HepG2 (cell line): ENCODE data around the gene LRR1. TPM values are rescaled to one million over a fixed set of nuclear protein-coding genes. Genes with fewer than 3 reads are reported as not detected.

Experiments
- CBX1 ChIP-seq: IDR thresholded peaks from one replicate; pipeline ENCODE4 v1.6.1; 2016; ENCODE audit warnings: antibody characterized with exemption, low read depth
- CHCHD3 ChIP-seq: sonication (generic); formaldehyde crosslinking; IDR thresholded peaks from 2 replicates; pipeline ENCODE4 v1.8.0; 2022; ENCODE audit warnings: mild to moderate bottlenecking, missing genetic modification reagents, moderate library complexity
- DR1 ChIP-seq: sonication (generic); formaldehyde crosslinking; IDR thresholded peaks from 2 replicates; pipeline ENCODE4 v1.8.0; 2021; ENCODE audit warnings: mild to moderate bottlenecking, missing genetic modification reagents, inconsistent platforms
- HNRNPLL ChIP-seq: fragments of 200-400 bp; formaldehyde crosslinking; IDR thresholded peaks from 2 replicates; pipeline ENCODE4 v1.6.1; 2017; ENCODE audit warnings: mild to moderate bottlenecking, low read depth, low read length; ENCODE audit not compliant: poor library complexity, severe bottlenecking
- HOXA5 ChIP-seq: sonication (generic); formaldehyde crosslinking; IDR thresholded peaks from 2 replicates; pipeline ENCODE4 v1.4.0; 2020; ENCODE audit warnings: missing genetic modification reagents
- IKZF5 ChIP-seq: IDR thresholded peaks from 2 replicates; pipeline ENCODE4 v1.6.1; 2018; ENCODE audit warnings: missing genetic modification reagents, mild to moderate bottlenecking, missing compliant biosample characterization
- KAT7 ChIP-seq: IDR thresholded peaks from 2 replicates; pipeline ENCODE4 v1.6.1; 2018; ENCODE audit warnings: borderline replicate concordance, missing compliant biosample characterization
- LCORL ChIP-seq, 2 experiments: fragments of 450-650 bp in 1 of 2; sonication (generic) in 1 of 2; formaldehyde crosslinking in 1 of 2; IDR thresholded peaks; 2 replicates each; pipeline versions ENCODE4 v1.5.0 to v1.6.1; 2017 to 2020; ENCODE audit warnings: antibody characterized with exemption in 1 of 2, missing genetic modification reagents in 1 of 2
- MED13 ChIP-seq: sonication (generic); formaldehyde crosslinking; IDR thresholded peaks from 2 replicates; pipeline ENCODE4 v1.5.0; 2020; ENCODE audit warnings: missing genetic modification reagents
- NKX3-1 ChIP-seq: sonication (generic); formaldehyde crosslinking; IDR thresholded peaks from 2 replicates; pipeline ENCODE4 v1.5.0; 2020; ENCODE audit warnings: missing genetic modification reagents
- SP4 ChIP-seq: sonication (generic); formaldehyde crosslinking; IDR thresholded peaks from 2 replicates; pipeline ENCODE4 v1.8.1; 2023; ENCODE audit warnings: mild to moderate bottlenecking, missing genetic modification reagents
- TAF1 ChIP-seq: sonication (generic); formaldehyde crosslinking; IDR thresholded peaks from 2 replicates; pipeline ENCODE4 v1.4.0; 2020; ENCODE audit warnings: missing genetic modification reagents
- ZBTB49 ChIP-seq: sonication (generic); formaldehyde crosslinking; IDR thresholded peaks from 2 replicates; pipeline ENCODE4 v1.4.0; 2020; ENCODE audit warnings: missing genetic modification reagents, borderline replicate concordance
- ZNF329 ChIP-seq: sonication (generic); formaldehyde crosslinking; IDR thresholded peaks from 2 replicates; pipeline ENCODE4 v1.9.0; 2021; ENCODE audit warnings: low read depth, mild to moderate bottlenecking, missing genetic modification reagents
- ZNF660 ChIP-seq: sonication (generic); formaldehyde crosslinking; IDR thresholded peaks from 2 replicates; pipeline ENCODE4 v1.5.1; 2020; ENCODE audit warnings: mild to moderate bottlenecking, low read depth, missing genetic modification reagents, borderline replicate concordance
- ZNF816 ChIP-seq: sonication (generic); formaldehyde crosslinking; IDR thresholded peaks from 2 replicates; pipeline ENCODE4 v1.8.0; 2022; ENCODE audit warnings: missing genetic modification reagents, mild to moderate bottlenecking, borderline replicate concordance
- ZNF878 ChIP-seq: sonication (generic); formaldehyde crosslinking; IDR thresholded peaks from 2 replicates; pipeline ENCODE4 v1.8.1; 2023; ENCODE audit warnings: mild to moderate bottlenecking, missing genetic modification reagents, moderate library complexity
- ZSCAN30 ChIP-seq: sonication (generic); formaldehyde crosslinking; IDR thresholded peaks from 2 replicates; pipeline ENCODE4 v1.5.0; 2020; ENCODE audit warnings: mild to moderate bottlenecking, missing genetic modification reagents
- polyA plus RNA-seq, 8 experiments: library from polyadenylated mRNA; depleted of rRNA in 3 of 8; stranded (reverse) in 7 of 8; unstranded in 1 of 8; fragments of >200 nt; fragmentation: Illumina TruSeq in 4 of 8; extraction: Trizol in 4 of 8; gene quantifications; 2 replicates each; pipeline versions ENCODE4 v1.2.1 to v1.2.3, GENCODE V29; 2011 to 2016; ENCODE audit warnings: low read depth in 4 of 8, missing spikeins in 1 of 8, mixed read lengths in 1 of 8; ENCODE audit not compliant: insufficient read depth in 1 of 8
- total RNA-seq, 5 experiments: library from RNA; depleted of rRNA; stranded (reverse); fragments of >200 nt; fragmentation: Illumina TruSeq; extraction: Trizol; gene quantifications; 2 replicates each; pipeline ENCODE4 v1.2.3, GENCODE V29; 2016; ENCODE audit warnings: low read depth in 1 of 5
- TF ChIP-seq, protein P1 (sequence below): sonication (generic); formaldehyde crosslinking; IDR thresholded peaks from 2 replicates; pipeline ENCODE4 v1.8.0; 2022; ENCODE audit warnings: missing genetic modification reagents, mild to moderate bottlenecking, moderate library complexity, borderline replicate concordance
- TF ChIP-seq, protein P2 (sequence below): sonication (generic); formaldehyde crosslinking; IDR thresholded peaks from 2 replicates; pipeline ENCODE4 v1.5.0; 2020; ENCODE audit warnings: mild to moderate bottlenecking, missing genetic modification reagents, moderate library complexity

The LRR1 gene
- total and polyA plus RNA-seq, 2 of the 13 experiments (the other 11 are each of a cell fraction or from before 2014, with no cell fraction given) = 7.0 to 36.2 TPM

GRCh38 chr14:49620182-49621113 lies 21.7 kb downstream of the LRR1 start, which contains the start of the genes MGAT2 and RPL36AL (continued):
- TF ChIP-seq ZNF878 (CRISPR knock-in tag) (peak; percentile 7; the same call in 1 of the 2 replicates), MED13 (CRISPR knock-in tag) (peak; percentile 18; the same call in 1 of the 2 replicates), DR1 (CRISPR knock-in tag) (peak; percentile 78; the same call in 1 of the 2 replicates), ZBTB49 (CRISPR knock-in tag) (no peak), CBX1 (no peak), NKX3-1 (CRISPR knock-in tag) (0 out of 2 replicates have a peak, but pooled peaks have one; percentile 33), ZNF329 (CRISPR knock-in tag) (no peak), ZSCAN30 (CRISPR knock-in tag) (peak; percentile 70; the same call in 1 of the 2 replicates), SP4 (0 out of 2 replicates have a peak, but pooled peaks have one; percentile 22), CHCHD3 (CRISPR knock-in tag) (0 out of 2 replicates have a peak, but pooled peaks have one; percentile 37), LCORL (IDR thresholded peaks at IDR 0.05) (no peak), LCORL (CRISPR knock-in tag; IDR thresholded peaks at IDR 0.05) (0 out of 2 replicates have a peak, but pooled peaks have one; percentile 23), KAT7 (CRISPR knock-in tag) (peak; percentile 85; the same call in 1 of the 2 replicates), TAF1 (CRISPR knock-in tag) (peak; percentile 99), ZNF660 (no peak), HNRNPLL (peak; percentile 92), IKZF5 (CRISPR knock-in tag) (peak; percentile 80), ZNF816 (CRISPR knock-in tag) (no peak), HOXA5 (CRISPR knock-in tag) (peak; percentile 87)
- TF ChIP-seq, protein P1, sequence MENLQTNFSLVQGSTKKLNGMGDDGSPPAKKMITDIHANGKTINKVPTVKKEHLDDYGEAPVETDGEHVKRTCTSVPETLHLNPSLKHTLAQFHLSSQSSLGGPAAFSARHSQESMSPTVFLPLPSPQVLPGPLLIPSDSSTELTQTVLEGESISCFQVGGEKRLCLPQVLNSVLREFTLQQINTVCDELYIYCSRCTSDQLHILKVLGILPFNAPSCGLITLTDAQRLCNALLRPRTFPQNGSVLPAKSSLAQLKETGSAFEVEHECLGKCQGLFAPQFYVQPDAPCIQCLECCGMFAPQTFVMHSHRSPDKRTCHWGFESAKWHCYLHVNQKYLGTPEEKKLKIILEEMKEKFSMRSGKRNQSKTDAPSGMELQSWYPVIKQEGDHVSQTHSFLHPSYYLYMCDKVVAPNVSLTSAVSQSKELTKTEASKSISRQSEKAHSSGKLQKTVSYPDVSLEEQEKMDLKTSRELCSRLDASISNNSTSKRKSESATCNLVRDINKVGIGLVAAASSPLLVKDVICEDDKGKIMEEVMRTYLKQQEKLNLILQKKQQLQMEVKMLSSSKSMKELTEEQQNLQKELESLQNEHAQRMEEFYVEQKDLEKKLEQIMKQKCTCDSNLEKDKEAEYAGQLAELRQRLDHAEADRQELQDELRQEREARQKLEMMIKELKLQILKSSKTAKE (CRISPR knock-in tag) = no peak
- TF ChIP-seq, protein P2, sequence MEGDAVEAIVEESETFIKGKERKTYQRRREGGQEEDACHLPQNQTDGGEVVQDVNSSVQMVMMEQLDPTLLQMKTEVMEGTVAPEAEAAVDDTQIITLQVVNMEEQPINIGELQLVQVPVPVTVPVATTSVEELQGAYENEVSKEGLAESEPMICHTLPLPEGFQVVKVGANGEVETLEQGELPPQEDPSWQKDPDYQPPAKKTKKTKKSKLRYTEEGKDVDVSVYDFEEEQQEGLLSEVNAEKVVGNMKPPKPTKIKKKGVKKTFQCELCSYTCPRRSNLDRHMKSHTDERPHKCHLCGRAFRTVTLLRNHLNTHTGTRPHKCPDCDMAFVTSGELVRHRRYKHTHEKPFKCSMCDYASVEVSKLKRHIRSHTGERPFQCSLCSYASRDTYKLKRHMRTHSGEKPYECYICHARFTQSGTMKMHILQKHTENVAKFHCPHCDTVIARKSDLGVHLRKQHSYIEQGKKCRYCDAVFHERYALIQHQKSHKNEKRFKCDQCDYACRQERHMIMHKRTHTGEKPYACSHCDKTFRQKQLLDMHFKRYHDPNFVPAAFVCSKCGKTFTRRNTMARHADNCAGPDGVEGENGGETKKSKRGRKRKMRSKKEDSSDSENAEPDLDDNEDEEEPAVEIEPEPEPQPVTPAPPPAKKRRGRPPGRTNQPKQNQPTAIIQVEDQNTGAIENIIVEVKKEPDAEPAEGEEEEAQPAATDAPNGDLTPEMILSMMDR = peak; percentile 46
